HG02938 (cell line): Measurements from ENCODE around the gene ADAMTS10.
"Not testable (repeated sequence)": the region's sequence is repeated elsewhere in the genome, so short reads cannot be mapped to it uniquely, and the experiment has no call there.

Experiments
- ATAC-seq: cut with Tn5 transposase; IDR thresholded peaks from one replicate; pipeline ENCODE4 v1.9.1; 2021; ENCODE audit warnings: mild to moderate bottlenecking, moderate library complexity; ENCODE audit not compliant: unreplicated experiment

ADAMTS10 gene

GRCh38 chr19:8629184-8629583 is 18.7 kb upstream of the ADAMTS10 start:
- no peak for ATAC-seq

GRCh38 chr19:8626842-8627241 is 16.3 kb upstream of the ADAMTS10 start:
- no peak for ATAC-seq

GRCh38 chr19:8622886-8623285 is 12.4 kb upstream of the ADAMTS10 start:
- ATAC-seq = not testable (repeated sequence)

- no peak for ATAC-seq
Observed at GRCh38 chr19:8618751-8619150, 8.2 kb upstream of the ADAMTS10 start.

- ATAC-seq = no peak
Observed at GRCh38 chr19:8617984-8618383, 7.5 kb upstream of the ADAMTS10 start.

GRCh38 chr19:8617325-8617724 is 6.8 kb upstream of the ADAMTS10 start:
- not testable (repeated sequence) for ATAC-seq

- no peak for ATAC-seq
Observed at GRCh38 chr19:8616861-8617260, 6.3 kb upstream of the ADAMTS10 start.

GRCh38 chr19:8615813-8616596 is 5.5 kb upstream of the ADAMTS10 start:
- ATAC-seq = no peak

- no peak for ATAC-seq
Observed at GRCh38 chr19:8615024-8615423, 4.5 kb upstream of the ADAMTS10 start.

GRCh38 chr19:8614455-8614854 is 3.9 kb upstream of the ADAMTS10 start:
- no peak for ATAC-seq

- no peak for ATAC-seq
Observed at GRCh38 chr19:8612807-8613171, 2.3 kb upstream of the ADAMTS10 start.

GRCh38 chr19:8611877-8612806 is 1.6 kb upstream of the ADAMTS10 start:
- no peak for ATAC-seq

GRCh38 chr19:8611391-8611876 is 919 bp upstream of the ADAMTS10 start:
- no peak for ATAC-seq

- ATAC-seq = no peak
Observed at GRCh38 chr19:8610936-8611300, 403 bp upstream of the ADAMTS10 start.

GRCh38 chr19:8609279-8610040 is 1.1 kb downstream of the ADAMTS10 start:
- no peak for ATAC-seq

GRCh38 chr19:8608941-8609278 is 1.6 kb downstream of the ADAMTS10 start:
- no peak for ATAC-seq

GRCh38 chr19:8607386-8607785 is 3.1 kb downstream of the ADAMTS10 start:
- ATAC-seq = no peak

GRCh38 chr19:8605514-8605913 is 5.0 kb downstream of the ADAMTS10 start:
- no peak for ATAC-seq

GRCh38 chr19:8601796-8602195 is 8.7 kb downstream of the ADAMTS10 start:
- ATAC-seq = no peak

- no peak for ATAC-seq
Observed at GRCh38 chr19:8600816-8601215, 9.7 kb downstream of the ADAMTS10 start.

GRCh38 chr19:8600064-8600463 is 10.5 kb downstream of the ADAMTS10 start:
- no peak for ATAC-seq
